GM12892 (cell line): ENCODE measurements around the gene RSKR.
A peak's percentile ranks its signal among the peaks of the same experiment; 100 is the strongest.

Experiments
- POLR2A ChIP-seq: IDR thresholded peaks from 2 replicates; pipeline ENCODE4 v1.6.1; 2011; ENCODE audit warnings: low read depth, low read length, control low read depth
- POLR2AphosphoS5 ChIP-seq: IDR thresholded peaks from 2 replicates; pipeline ENCODE4 v1.6.1; 2011; ENCODE audit warnings: low read depth, low read length, control low read depth

- TF ChIP-seq POLR2AphosphoS5 (0 out of 2 replicates have a peak, but pooled peaks have one; percentile 23), POLR2A (no peak)
These were observed 43.8 kb upstream of the RSKR start for GRCh38 chr17:28657756-28658155.
